ENCODE results near the gene CLDN25. TPM values are rescaled to one million over a fixed set of nuclear protein-coding genes. Genes with fewer than 3 reads are reported as not detected.

CLDN25 gene
- total and polyA plus RNA-seq, 2 of the 13 experiments (the other 11 are each of a cell fraction or from before 2014, with no cell fraction given): not detected

DNA sequence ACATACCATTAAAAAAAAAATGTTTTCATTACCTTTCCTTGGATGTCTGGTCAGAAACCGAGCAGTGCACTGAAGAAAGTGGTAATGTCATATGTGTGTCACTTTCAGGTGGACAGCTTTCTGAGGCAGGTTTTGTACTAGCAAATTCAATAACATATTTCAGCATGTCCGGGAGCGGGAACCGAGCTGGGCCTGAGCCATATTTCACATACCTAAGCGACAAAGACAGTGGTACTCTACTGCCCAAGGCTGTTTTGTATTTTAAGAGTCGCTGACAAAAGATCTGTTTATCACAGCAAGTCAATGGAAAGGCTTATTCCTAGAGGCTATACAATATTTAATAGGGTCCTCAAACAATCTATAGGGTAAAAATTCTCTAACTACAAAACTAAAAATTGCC lies 38.0 kb downstream of the CLDN25 start:
- Histone ChIP-seq H3K27ac (ENCODE audit: extremely low read length, insufficient read depth, low read length) (no peak overlapping the region), H3K4me3 (replicated peaks in 1 of 3; ENCODE audit: insufficient read depth in 1 of 3, low read depth in 2 of 3, low read length in 3 of 3) (no peak overlapping the region), H3K4me2 (ENCODE audit: low read depth, low read length) (no peak overlapping the region), H3K27me3 (ENCODE audit: control insufficient read depth in 1 of 2, insufficient read depth in 2 of 2, low read length in 2 of 2) (no peaks in the 10 kb centered on the region), H4K20me1 (ENCODE audit: insufficient read depth, low read length) (no peaks in the 10 kb centered on the region), H3K9ac (ENCODE audit: insufficient read depth, low read depth, low read length) (no peak overlapping the region), H3K4me1 (ENCODE audit: insufficient read depth, low read length) (no peaks in the 10 kb centered on the region), H3K79me2 (ENCODE audit: insufficient read depth, low read length) (no peaks in the 10 kb centered on the region), H3K9me3 (ENCODE audit: low read length) (no peaks in the 10 kb centered on the region), H3K36me3 (replicated peaks in 1 of 2; ENCODE audit: control insufficient read depth in 1 of 2, insufficient read depth in 2 of 2, low read length in 2 of 2) (peaks cover 2 to 33% of the 10 kb centered on the region in 2 experiments; a peak in 3 of 5 replicates), H2AFZ (ENCODE audit: low read length) (no peak overlapping the region)
- no TSS peak for BruUV-seq (replicated peaks)
- intact Hi-C loops (cut with micrococcal nuclease; ENCODE audit: unreplicated experiment) (no loop called here), in situ Hi-C loops (cut with HindIII; ENCODE audit: extremely low pct_ligation_motif_present, low pct_unique_long_range_greater_than_20kb) (loop anchor here (25.0 kb wide), 1 partner anchor 445 kb away; no protein-coding TSS in a partner anchor)
- FAIRE-seq (no peak), ATAC-seq (no peak), DNase-seq (ENCODE audit: low spot score) (no peak)
- WGBS (ENCODE audit: low lambda C conversion rate): 95% methylated on average over 6 of the region's 6 CpGs
- TF ChIP-seq ZNF350 (CRISPR knock-in tag; IDR thresholded peaks at IDR 0.05; ENCODE audit: borderline replicate concordance, low read depth): no peak
- no peak for TF ChIP-seq HCFC1 (IDR thresholded peaks at IDR 0.05; ENCODE audit: low read depth, low read length)
- TF ChIP-seq PAXIP1 (CRISPR knock-in tag; conservative IDR thresholded peaks at IDR 0.05): no peak
- TF ChIP-seq ZFP90 (CRISPR knock-in tag; IDR thresholded peaks at IDR 0.05; ENCODE audit: borderline replicate concordance): no peak
- TF ChIP-seq ZFP1 (CRISPR knock-in tag; IDR thresholded peaks at IDR 0.05): no peak
- TF ChIP-seq SMARCC2 (IDR thresholded peaks at IDR 0.05): no peak
- no peak for TF ChIP-seq SRSF4 (IDR thresholded peaks at IDR 0.05; ENCODE audit: low read depth, low read length, poor library complexity, severe bottlenecking)
- CTCF ChIA-PET (ENCODE audit: low intra/inter-chr PET ratio, low total read pairs): no interaction called here
- POLR2A ChIA-PET: no interaction called here
